GM12878 (cell line): ENCODE measurements around the gene HOXA1. TPM values are rescaled to one million over a fixed set of nuclear protein-coding genes. Genes with fewer than 3 reads are reported as not detected.

Experiments used
- ATAC-seq: fragments of 200-7000 bp; cut with Tn5 transposase; 3 replicates; pipeline ENCODE4 v1.9.1; 2020; ENCODE audit warnings: mild to moderate bottlenecking, moderate library complexity
- BruUV-seq: library from RNA; stranded (reverse); fragments of 400-500 nt; replicated peaks from 2 replicates; lab custom pipeline; 2021; lab: Mats Ljungman, UMichigan
- CTCF ChIA-PET: fragments of 300-600 bp; sonication (Branson Sonifier 250); formaldehyde crosslinking; extraction: SDS; loops from one replicate; lab custom pipeline; 2021; ENCODE audit warnings: inconsistent platforms; lab: Yijun Ruan, JAX
- POLR2A ChIA-PET: fragments of 350-600 bp; formaldehyde crosslinking; extraction: SDS; loops from one replicate; lab custom pipeline; 2021; ENCODE audit warnings: inconsistent platforms; lab: Charles Lee
- RAD21 ChIA-PET: fragments of 300-600 bp; sonication (Branson Sonifier 250); formaldehyde crosslinking; loops from one replicate; lab custom pipeline; 2023; ENCODE audit warnings: antibody characterized with exemption; ENCODE audit not compliant: unreplicated experiment; lab: Charles Lee
- SMC1A ChIA-PET: fragments of 300-600 bp; sonication (Branson Sonifier 250); formaldehyde crosslinking; loops from one replicate; lab custom pipeline; 2023; ENCODE audit not compliant: unreplicated experiment, uncharacterized antibody; lab: Charles Lee
- DNase-seq: peaks from one replicate; pipeline ENCODE4 v3.0.0-alpha.2; 2011; ENCODE audit warnings: low read depth, low spot score
- FAIRE-seq: peaks from 3 replicates; lab custom pipeline; 2011; peaks lifted over from hg19 to GRCh38; lab: Jason Lieb, UNC
- H2AFZ ChIP-seq: 2 replicates; pipeline ENCODE4 v1.6.0; 2011; ENCODE audit warnings: low read depth, low read length, control low read depth; ENCODE audit not compliant: control insufficient read depth
- H3K27ac ChIP-seq: 2 replicates; pipeline ENCODE4 v1.5.1; 2011; ENCODE audit warnings: control low read depth; ENCODE audit not compliant: control insufficient read depth, insufficient read depth
- H3K27me3 ChIP-seq, 2 experiments: replicated peaks in 1 of 2; 2 replicates each; pipeline versions ENCODE4 v1.6.0 to v1.6.1; 2011; ENCODE audit warnings: low read length in 1 of 2; ENCODE audit not compliant: control insufficient read depth in 2 of 2, insufficient read depth in 2 of 2
- H3K36me3 ChIP-seq, 2 experiments: 2 replicates each; pipeline ENCODE4 v1.5.1; 2011; ENCODE audit warnings: low read length in 1 of 2; ENCODE audit not compliant: control insufficient read depth in 2 of 2, insufficient read depth in 2 of 2
- H3K4me1 ChIP-seq: 2 replicates; pipeline ENCODE4 v1.6.1; 2011; ENCODE audit warnings: mild to moderate bottlenecking, low read length, moderate library complexity, mixed read lengths; ENCODE audit not compliant: control insufficient read depth, insufficient read depth
- H3K4me2 ChIP-seq: 2 replicates; pipeline ENCODE4 v1.6.0; 2011; ENCODE audit warnings: control low read depth; ENCODE audit not compliant: control insufficient read depth, insufficient read depth
- H3K4me3 ChIP-seq: fragments of 200-600 bp; sonication (generic); 2 replicates; pipeline ENCODE4 v1.5.1; 2016
- H3K79me2 ChIP-seq: 2 replicates; pipeline ENCODE4 v1.6.0; 2011; ENCODE audit warnings: low read length; ENCODE audit not compliant: control insufficient read depth, insufficient read depth
- H3K9ac ChIP-seq: 2 replicates; pipeline ENCODE4 v1.8.0; 2011; ENCODE audit warnings: low read length, control low read depth, mixed read lengths; ENCODE audit not compliant: control insufficient read depth, insufficient read depth
- H3K9me3 ChIP-seq: replicated peaks from 3 replicates; pipeline ENCODE4 v1.5.1; 2011; ENCODE audit warnings: mild to moderate bottlenecking, low read length; ENCODE audit not compliant: control insufficient read depth, insufficient read depth
- H4K20me1 ChIP-seq: 2 replicates; pipeline ENCODE4 v1.6.0; 2011; ENCODE audit not compliant: control insufficient read depth, insufficient read depth
- ASH2L ChIP-seq: fragments of 300-600, 200-600 bp; sonication (generic); IDR thresholded peaks from 2 replicates; pipeline ENCODE4 v1.6.1; 2017; ENCODE audit warnings: low read depth, mild to moderate bottlenecking, borderline replicate concordance
- ATF7 ChIP-seq: fragments of 450-650 bp; IDR thresholded peaks from 2 replicates; pipeline ENCODE4 v1.6.1; 2016; ENCODE audit warnings: low read depth, mild to moderate bottlenecking
- DPF2 ChIP-seq: fragments of 450-650 bp; IDR thresholded peaks from 2 replicates; pipeline ENCODE4 v1.6.1; 2017; ENCODE audit warnings: mild to moderate bottlenecking
- HDAC2 ChIP-seq: fragments of 200-600 bp; sonication (generic); IDR thresholded peaks from 2 replicates; pipeline ENCODE4 v1.6.1; 2017
- POU2F2 ChIP-seq: IDR thresholded peaks from 3 replicates; pipeline ENCODE4 v1.6.1; 2011; ENCODE audit warnings: low read depth, mild to moderate bottlenecking, low read length, borderline replicate concordance
- RAD21 ChIP-seq: IDR thresholded peaks from 2 replicates; pipeline ENCODE4 v1.6.1; 2011; ENCODE audit warnings: mild to moderate bottlenecking, low read depth, low read length, moderate library complexity; ENCODE audit not compliant: insufficient read depth
- WGBS: methylation state at CpG from one replicate; pipeline ENCODE4 v1.1.6; 2016; ENCODE audit warnings: low lambda C conversion rate; ENCODE audit not compliant: insufficient replicate concordance, insufficient coverage; ENCODE audit errors: missing lambda C conversion rate; 5-methylcytosine and 5-hydroxymethylcytosine counted together
- in situ Hi-C: fragments of 300-500 bp; cut with MboI; formaldehyde crosslinking; loops from 9 replicates; pipeline ENCODE4 v1.14.3; 2018; ENCODE audit warnings: mixed read lengths
- intact Hi-C: fragments of 100-400 bp; cut with micrococcal nuclease; formaldehyde crosslinking; loops from one replicate; pipeline ENCODE4 v1.14.2; 2022; ENCODE audit not compliant: unreplicated experiment
- polyA plus RNA-seq, 11 experiments: library from polyadenylated mRNA; depleted of rRNA in 4 of 11; unstranded in 6 of 11; stranded (reverse) in 5 of 11; fragments of >200 nt; fragmentation: Nextera tagmentation in 4 of 11; fragmentation: Illumina TruSeq in 1 of 11; extraction: Ambion mirVana in 4 of 11; extraction: Trizol in 1 of 11; gene quantifications; 1 replicate in 1 of 11; 2 replicates in 10 of 11; pipeline versions ENCODE4 v1.2.1 to v1.2.3, GENCODE V29; 2011 to 2016; ENCODE audit warnings: inconsistent platforms in 2 of 11, missing spikeins in 2 of 11, low read depth in 1 of 11
- total RNA-seq, 4 experiments: library from RNA; depleted of rRNA in 3 of 4; stranded (reverse); fragments of >200 nt in 3 of 4; fragmentation: Illumina TruSeq in 1 of 4; extraction: Trizol in 1 of 4; gene quantifications; 2 replicates each; pipeline versions ENCODE4 v1.2.1 to v1.2.3, GENCODE V29; 2013 to 2021
- TF ChIP-seq, protein P1 (sequence below): IDR thresholded peaks from 2 replicates; pipeline ENCODE4 v1.6.1; 2012; ENCODE audit warnings: low read length, inconsistent platforms
- TF ChIP-seq, protein P2 (sequence below), 3 experiments: IDR thresholded peaks in 2 of 3; conservative IDR thresholded peaks in 1 of 3; 2 replicates each; pipeline ENCODE4 v1.5.1; 2011; ENCODE audit warnings: low read depth in 3 of 3, low read length in 3 of 3, mild to moderate bottlenecking in 3 of 3, control low read depth in 2 of 3, moderate library complexity in 2 of 3, inconsistent platforms in 1 of 3, mixed read lengths in 1 of 3; ENCODE audit not compliant: control insufficient read depth in 2 of 3, insufficient read depth in 1 of 3; ENCODE audit errors: extremely low read depth in 1 of 3
- TF ChIP-seq, protein P3 (sequence below): IDR thresholded peaks from 2 replicates; pipeline ENCODE4 v1.6.1; 2012; ENCODE audit warnings: low read depth, low read length, improper control_type of control experiment

HOXA1 gene
- total and polyA plus RNA-seq, 10 of the 15 experiments (the other 5 are each of a cell fraction or from before 2014, with no cell fraction given): 0.06 to 1.7 (median 0.18) TPM; not detected in 3

DNA sequence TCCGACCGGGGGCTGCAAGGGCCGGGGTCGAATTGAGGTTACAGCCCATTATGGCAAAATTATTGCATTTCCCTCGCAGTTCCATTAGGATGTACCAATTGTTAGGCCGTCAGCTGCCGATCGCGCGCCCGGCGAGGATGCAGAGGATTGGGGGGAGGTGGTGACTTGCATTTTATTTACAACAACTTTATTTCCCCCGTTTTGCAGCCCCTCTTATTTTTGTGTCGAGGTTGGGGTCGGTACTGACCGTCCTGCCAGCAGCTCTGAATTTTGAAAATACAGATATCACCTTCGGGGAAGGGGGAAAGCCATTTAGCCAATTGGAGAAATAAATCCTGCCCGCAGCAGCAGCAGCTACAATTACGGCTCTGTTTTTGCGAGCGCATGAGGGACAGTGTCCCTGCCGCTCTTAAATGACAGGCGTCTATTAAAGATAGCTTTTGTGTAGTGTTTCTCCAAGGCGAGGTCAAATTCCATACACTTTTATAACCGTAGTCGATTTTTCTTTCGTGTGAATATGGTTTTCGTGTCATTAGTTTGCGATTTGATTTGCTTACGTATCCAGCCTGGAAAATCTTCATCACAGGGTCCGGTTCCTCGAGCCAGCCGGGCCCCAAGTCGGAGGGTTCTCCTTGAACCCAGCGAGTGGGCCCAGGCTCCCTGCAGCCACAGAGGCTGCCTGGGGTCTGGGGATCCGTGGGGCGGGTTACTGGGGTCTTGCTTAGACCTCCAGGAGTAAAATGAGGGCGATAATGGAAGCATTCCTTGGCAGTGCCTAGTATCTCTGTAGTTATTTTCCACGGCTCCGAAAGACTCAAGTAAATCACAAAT, 48.4 kb upstream of the HOXA1 start:
- Histone ChIP-seq H2AFZ (no peak overlapping the region), H3K4me2 (no peak overlapping the region), H3K4me3 (no peak overlapping the region), H3K27ac (no peak overlapping the region), H3K36me3 (no peaks in the 10 kb centered on the region), H4K20me1 (no peaks in the 10 kb centered on the region), H3K9me3 (no peaks in the 10 kb centered on the region; the same call in 2 of the 3 replicates), H3K4me1 (no peaks in the 10 kb centered on the region), H3K9ac (no peak overlapping the region), H3K79me2 (no peaks in the 10 kb centered on the region), H3K27me3 (peaks cover 8 to 18% of the 10 kb centered on the region in 2 experiments; a peak in 3 of 4 replicates)
- CTCF ChIA-PET: no interaction called here
- RAD21 ChIA-PET: no interaction called here
- intact Hi-C loops: no loop called here
- POLR2A ChIA-PET: no interaction called here
- DNase-seq (no peak), ATAC-seq (no peak), FAIRE-seq (no peak)
- WGBS: 63% methylated on average over 40 of the region's 40 CpGs
- SMC1A ChIA-PET: no interaction called here
- no peak for TF ChIP-seq HDAC2
- in situ Hi-C loops: no loop called here
- no TSS peak for BruUV-seq

DNA sequence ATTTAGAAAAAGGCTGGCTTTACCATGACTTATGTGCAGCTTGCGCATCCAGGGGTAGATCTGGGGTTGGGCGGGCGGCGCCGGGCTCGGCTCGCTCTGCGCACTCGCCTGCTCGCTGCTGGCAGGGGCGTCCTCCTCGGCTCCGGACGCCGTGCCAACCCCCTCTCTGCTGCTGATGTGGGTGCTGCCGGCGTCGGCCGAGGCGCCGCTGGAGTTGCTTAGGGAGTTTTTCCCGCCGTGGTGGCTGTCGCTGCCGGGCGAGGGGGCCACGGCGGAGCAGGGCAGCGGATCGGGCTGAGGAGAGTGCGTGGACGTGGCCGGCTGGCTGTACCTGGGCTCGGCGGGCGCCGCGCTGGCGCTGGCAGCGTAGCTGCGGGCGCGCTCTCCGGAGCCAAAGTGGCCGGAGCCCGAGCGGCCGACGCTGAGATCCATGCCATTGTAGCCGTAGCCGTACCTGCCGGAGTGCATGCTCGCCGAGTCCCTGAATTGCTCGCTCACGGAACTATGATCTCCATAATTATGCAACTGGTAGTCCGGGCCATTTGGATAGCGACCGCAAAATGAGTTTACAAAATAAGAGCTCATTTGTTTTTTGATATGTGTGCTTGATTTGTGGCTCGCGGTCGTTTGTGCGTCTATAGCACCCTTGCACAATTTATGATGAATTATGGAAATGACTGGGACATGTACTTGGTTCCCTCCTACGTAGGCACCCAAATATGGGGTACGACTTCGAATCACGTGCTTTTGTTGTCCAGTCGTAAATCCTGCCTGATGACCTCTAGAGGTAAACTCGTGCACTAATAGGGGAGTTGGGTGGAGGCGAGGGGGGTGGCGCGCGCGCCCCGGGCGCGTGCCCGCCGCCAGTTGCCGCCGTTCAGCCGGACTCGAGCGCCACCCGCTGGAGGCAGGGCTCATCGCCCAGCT, 47.5 kb upstream of the HOXA1 start, which contains the start of gene HOXA5:
HOXA5 (minus strand) TSS at position 659 of the 927 bp plus-strand sequence; CDS start at position 585, 74 bp downstream.
- in situ Hi-C loops (no loop called here), intact Hi-C loops (no loop called here)
- Histone ChIP-seq H3K36me3 (no peaks in the 10 kb centered on the region), H3K4me2 (peak within 1 kb of the TSS; percentile 59), H3K4me3 (no peak within 1 kb of the TSS), H2AFZ (no peak within 1 kb of the TSS), H3K79me2 (no peaks in the 10 kb centered on the region), H3K27ac (no peak within 1 kb of the TSS), H4K20me1 (no peaks in the 10 kb centered on the region), H3K4me1 (no peaks in the 10 kb centered on the region), H3K9me3 (no peaks in the 10 kb centered on the region; the same call in 2 of the 3 replicates), H3K27me3 (peaks cover 8 to 11% of the 10 kb centered on the region in 2 experiments; a peak in 3 of 4 replicates), H3K9ac (no peak within 1 kb of the TSS)
- FAIRE-seq (no peak), ATAC-seq (no peak), DNase-seq (no peak)
- CTCF ChIA-PET: no interaction called here
- SMC1A ChIA-PET: no interaction called here
- no TSS peak for BruUV-seq
- RAD21 ChIA-PET: no interaction called here
- POLR2A ChIA-PET: no interaction called here
- WGBS: 41% methylated on average over 66 of the region's 86 CpGs
- TF ChIP-seq DPF2 (no peak), ATF7 (no peak), RAD21 (peak; percentile 45), ASH2L (no peak), POU2F2 (no peak)
- TF ChIP-seq, protein P1, sequence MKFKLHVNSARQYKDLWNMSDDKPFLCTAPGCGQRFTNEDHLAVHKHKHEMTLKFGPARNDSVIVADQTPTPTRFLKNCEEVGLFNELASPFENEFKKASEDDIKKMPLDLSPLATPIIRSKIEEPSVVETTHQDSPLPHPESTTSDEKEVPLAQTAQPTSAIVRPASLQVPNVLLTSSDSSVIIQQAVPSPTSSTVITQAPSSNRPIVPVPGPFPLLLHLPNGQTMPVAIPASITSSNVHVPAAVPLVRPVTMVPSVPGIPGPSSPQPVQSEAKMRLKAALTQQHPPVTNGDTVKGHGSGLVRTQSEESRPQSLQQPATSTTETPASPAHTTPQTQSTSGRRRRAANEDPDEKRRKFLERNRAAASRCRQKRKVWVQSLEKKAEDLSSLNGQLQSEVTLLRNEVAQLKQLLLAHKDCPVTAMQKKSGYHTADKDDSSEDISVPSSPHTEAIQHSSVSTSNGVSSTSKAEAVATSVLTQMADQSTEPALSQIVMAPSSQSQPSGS: no peak
- TF ChIP-seq, protein P2, sequence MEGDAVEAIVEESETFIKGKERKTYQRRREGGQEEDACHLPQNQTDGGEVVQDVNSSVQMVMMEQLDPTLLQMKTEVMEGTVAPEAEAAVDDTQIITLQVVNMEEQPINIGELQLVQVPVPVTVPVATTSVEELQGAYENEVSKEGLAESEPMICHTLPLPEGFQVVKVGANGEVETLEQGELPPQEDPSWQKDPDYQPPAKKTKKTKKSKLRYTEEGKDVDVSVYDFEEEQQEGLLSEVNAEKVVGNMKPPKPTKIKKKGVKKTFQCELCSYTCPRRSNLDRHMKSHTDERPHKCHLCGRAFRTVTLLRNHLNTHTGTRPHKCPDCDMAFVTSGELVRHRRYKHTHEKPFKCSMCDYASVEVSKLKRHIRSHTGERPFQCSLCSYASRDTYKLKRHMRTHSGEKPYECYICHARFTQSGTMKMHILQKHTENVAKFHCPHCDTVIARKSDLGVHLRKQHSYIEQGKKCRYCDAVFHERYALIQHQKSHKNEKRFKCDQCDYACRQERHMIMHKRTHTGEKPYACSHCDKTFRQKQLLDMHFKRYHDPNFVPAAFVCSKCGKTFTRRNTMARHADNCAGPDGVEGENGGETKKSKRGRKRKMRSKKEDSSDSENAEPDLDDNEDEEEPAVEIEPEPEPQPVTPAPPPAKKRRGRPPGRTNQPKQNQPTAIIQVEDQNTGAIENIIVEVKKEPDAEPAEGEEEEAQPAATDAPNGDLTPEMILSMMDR (IDR thresholded peaks at IDR 0.05 in 2 of 3, conservative IDR thresholded peaks at IDR 0.05 in 1 of 3; ENCODE audit: control insufficient read depth in 2 of 3, extremely low read depth in 1 of 3, insufficient read depth in 1 of 3, low read depth in 3 of 3, low read length in 3 of 3): 0 out of 6 replicates have a peak, but pooled peaks of 1 of the 3 experiments have one; percentile 30
- TF ChIP-seq, protein P3, sequence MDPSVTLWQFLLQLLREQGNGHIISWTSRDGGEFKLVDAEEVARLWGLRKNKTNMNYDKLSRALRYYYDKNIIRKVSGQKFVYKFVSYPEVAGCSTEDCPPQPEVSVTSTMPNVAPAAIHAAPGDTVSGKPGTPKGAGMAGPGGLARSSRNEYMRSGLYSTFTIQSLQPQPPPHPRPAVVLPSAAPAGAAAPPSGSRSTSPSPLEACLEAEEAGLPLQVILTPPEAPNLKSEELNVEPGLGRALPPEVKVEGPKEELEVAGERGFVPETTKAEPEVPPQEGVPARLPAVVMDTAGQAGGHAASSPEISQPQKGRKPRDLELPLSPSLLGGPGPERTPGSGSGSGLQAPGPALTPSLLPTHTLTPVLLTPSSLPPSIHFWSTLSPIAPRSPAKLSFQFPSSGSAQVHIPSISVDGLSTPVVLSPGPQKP: no peak
